HFFc6 (cell line): ENCODE measurements around the gene CCDC198. TPM values are rescaled to one million over a fixed set of nuclear protein-coding genes. Genes with fewer than 3 reads are reported as not detected.

Experiments used
- DNase-seq: peaks from one replicate; pipeline ENCODE4 v3.0.0-alpha.2; 2018
- H3K27ac Mint-ChIP-seq: 2 replicates; pipeline ENCODE4 v1.8.0; 2020; ENCODE audit warnings: mild to moderate bottlenecking, mixed read lengths
- H3K27me3 Mint-ChIP-seq: 2 replicates; pipeline ENCODE4 v1.8.0; 2021; ENCODE audit warnings: mild to moderate bottlenecking, moderate library complexity, mixed read lengths; ENCODE audit not compliant: insufficient read depth
- H3K36me3 Mint-ChIP-seq: 2 replicates; pipeline ENCODE4 v1.8.0; 2021; ENCODE audit warnings: low read depth, mixed read lengths
- H3K4me1 Mint-ChIP-seq: 2 replicates; pipeline ENCODE4 v1.8.0; 2020; ENCODE audit warnings: low read depth, mixed read lengths
- H3K4me3 Mint-ChIP-seq: 2 replicates; pipeline ENCODE4 v1.8.0; 2020; ENCODE audit warnings: mild to moderate bottlenecking, moderate library complexity, mixed read lengths
- H3K9me3 Mint-ChIP-seq: 2 replicates; pipeline ENCODE4 v1.8.0; 2020; ENCODE audit warnings: mild to moderate bottlenecking, mixed read lengths
- CTCF ChIP-seq: fragments of 200-600 bp; sonication (generic); IDR thresholded peaks from 2 replicates; pipeline ENCODE4 v1.5.0; 2021; ENCODE audit warnings: antibody characterized with exemption, mild to moderate bottlenecking
- total RNA-seq, 6 experiments: library from RNA; stranded (reverse); fragmentation: NEBNext Ultra II Directional; extraction: Animal tissue kit (Norgen Biotek cat#: 25700); gene quantifications; 2 replicates in 1 of 6; 3 replicates in 5 of 6; pipeline ENCODE4 v1.2.3, GENCODE V29; 2021

CCDC198 gene
- total RNA-seq, 6 experiments from 2014 or later = not detected

GRCh38 chr14:57498035-57498434 lies 4.4 kb upstream of the CCDC198 start:
- Mint-ChIP-seq H3K4me1 (peaks cover 10% of the 10 kb centered on the region), H3K36me3 (no peaks in the 10 kb centered on the region), H3K27me3 (peaks cover 2% of the 10 kb centered on the region; the same call in 1 of the 2 replicates), H3K4me3 (no peak overlapping the region), H3K27ac (no peak overlapping the region), H3K9me3 (no peaks in the 10 kb centered on the region)
- no peak for DNase-seq
- TF ChIP-seq CTCF = no peak

- Mint-ChIP-seq H3K36me3 (no peaks in the 10 kb centered on the region), H3K4me3 (no peak overlapping the region), H3K27me3 (peaks cover 2% of the 10 kb centered on the region; the same call in 1 of the 2 replicates), H3K4me1 (peaks cover 19% of the 10 kb centered on the region), H3K27ac (no peak overlapping the region), H3K9me3 (no peaks in the 10 kb centered on the region)
- TF ChIP-seq CTCF = no peak
- no peak for DNase-seq
Measured at GRCh38 chr14:57495416-57495815, 1.8 kb upstream of the CCDC198 start.

- TF ChIP-seq CTCF = no peak
- Mint-ChIP-seq H3K27me3 (no peaks in the 10 kb centered on the region), H3K4me1 (peaks cover 19% of the 10 kb centered on the region), H3K9me3 (no peaks in the 10 kb centered on the region), H3K4me3 (no peak overlapping the region), H3K27ac (no peak overlapping the region), H3K36me3 (no peaks in the 10 kb centered on the region)
- peak; percentile 32 for DNase-seq
Measured at GRCh38 chr14:57492859-57493258, 798 bp downstream of the CCDC198 start.

- no peaks in the 10 kb centered on the region for H3K9me3 Mint-ChIP-seq
- peaks cover 19% of the 10 kb centered on the region for H3K4me1 Mint-ChIP-seq
- TF ChIP-seq CTCF = no peak
- no peaks in the 10 kb centered on the region for H3K27me3 Mint-ChIP-seq
- H3K27ac Mint-ChIP-seq = no peak overlapping the region
- DNase-seq = no peak
- H3K36me3 Mint-ChIP-seq = no peaks in the 10 kb centered on the region
- no peak overlapping the region for H3K4me3 Mint-ChIP-seq
Measured at GRCh38 chr14:57491640-57492039, 2.0 kb downstream of the CCDC198 start.

GRCh38 chr14:57487771-57488170 lies 5.9 kb downstream of the CCDC198 start:
- peak; percentile 15 for DNase-seq
- peaks cover 6% of the 10 kb centered on the region for H3K4me1 Mint-ChIP-seq
- H3K4me3 Mint-ChIP-seq = no peak overlapping the region
- no peak overlapping the region for H3K27ac Mint-ChIP-seq
- H3K9me3 Mint-ChIP-seq = no peaks in the 10 kb centered on the region
- no peaks in the 10 kb centered on the region for H3K27me3 Mint-ChIP-seq
- no peak for TF ChIP-seq CTCF
- H3K36me3 Mint-ChIP-seq = no peaks in the 10 kb centered on the region
